ENCODE results near the gene AKR1C1. TPM values are rescaled to one million over a fixed set of nuclear protein-coding genes. Genes with fewer than 3 reads are reported as not detected.
"Not testable (repeated sequence)": the region's sequence is repeated elsewhere in the genome, so short reads cannot be mapped to it uniquely, and the experiment has no call there.

Gene AKR1C1
- total RNA-seq, 4 donors from 2014 or later = 193 to 430 (median 270) TPM

- TF ChIP-seq, protein P1, sequence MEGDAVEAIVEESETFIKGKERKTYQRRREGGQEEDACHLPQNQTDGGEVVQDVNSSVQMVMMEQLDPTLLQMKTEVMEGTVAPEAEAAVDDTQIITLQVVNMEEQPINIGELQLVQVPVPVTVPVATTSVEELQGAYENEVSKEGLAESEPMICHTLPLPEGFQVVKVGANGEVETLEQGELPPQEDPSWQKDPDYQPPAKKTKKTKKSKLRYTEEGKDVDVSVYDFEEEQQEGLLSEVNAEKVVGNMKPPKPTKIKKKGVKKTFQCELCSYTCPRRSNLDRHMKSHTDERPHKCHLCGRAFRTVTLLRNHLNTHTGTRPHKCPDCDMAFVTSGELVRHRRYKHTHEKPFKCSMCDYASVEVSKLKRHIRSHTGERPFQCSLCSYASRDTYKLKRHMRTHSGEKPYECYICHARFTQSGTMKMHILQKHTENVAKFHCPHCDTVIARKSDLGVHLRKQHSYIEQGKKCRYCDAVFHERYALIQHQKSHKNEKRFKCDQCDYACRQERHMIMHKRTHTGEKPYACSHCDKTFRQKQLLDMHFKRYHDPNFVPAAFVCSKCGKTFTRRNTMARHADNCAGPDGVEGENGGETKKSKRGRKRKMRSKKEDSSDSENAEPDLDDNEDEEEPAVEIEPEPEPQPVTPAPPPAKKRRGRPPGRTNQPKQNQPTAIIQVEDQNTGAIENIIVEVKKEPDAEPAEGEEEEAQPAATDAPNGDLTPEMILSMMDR (IDR thresholded peaks at IDR 0.05; ENCODE audit: low read depth) = no peak
These were observed 35.5 kb downstream of the AKR1C1 start for GRCh38 chr10:4998671-4999070.

GRCh38 chr10:5002013-5002727 lies 39.0 kb downstream of the AKR1C1 start:
- TF ChIP-seq, protein P1 (IDR thresholded peaks at IDR 0.05; ENCODE audit: low read depth) = no peak

DNA sequence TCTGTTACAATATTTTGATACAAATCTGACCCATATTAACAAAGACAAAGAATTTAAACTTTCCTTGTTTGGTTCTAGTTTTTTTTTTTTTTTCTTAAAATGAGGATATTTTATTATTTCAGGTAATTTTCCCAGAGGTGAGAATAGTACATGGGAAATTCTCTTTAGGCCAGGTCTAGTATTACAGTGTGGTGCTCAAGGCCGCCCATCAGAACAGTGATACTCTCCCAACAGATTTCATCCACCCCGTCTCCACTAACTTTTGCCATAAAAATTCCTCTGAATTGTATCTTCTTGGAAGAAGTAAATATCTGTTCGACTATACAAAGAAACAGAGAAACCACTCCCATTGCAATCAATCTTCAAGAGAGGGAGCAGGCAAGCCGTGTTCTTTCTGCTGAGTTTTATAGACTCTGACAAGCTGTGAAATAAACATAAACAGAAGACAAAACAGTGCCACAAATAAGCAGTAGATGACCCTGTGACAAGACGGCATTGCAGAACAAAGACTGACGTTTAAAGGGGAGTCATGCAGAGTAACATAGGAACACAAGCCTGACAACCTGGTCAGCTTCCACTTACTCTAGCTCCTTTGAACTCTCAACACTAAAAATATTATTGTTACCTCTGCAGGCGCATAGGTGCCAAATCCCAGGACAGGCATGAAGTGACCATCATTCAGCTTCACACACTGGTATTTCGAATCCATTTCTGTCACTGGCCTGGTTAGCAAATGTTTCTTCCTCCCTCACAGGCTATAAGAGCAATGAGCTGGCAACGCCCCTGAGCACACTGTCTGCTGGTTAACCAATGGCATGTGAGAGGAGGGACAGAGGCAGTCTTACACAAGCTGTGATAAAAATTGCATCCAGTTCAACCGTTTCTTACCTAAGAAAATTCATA lies 40.2 kb downstream of the AKR1C1 start, which contains the start of gene AKR1C2:
TSS of gene AKR1C2 (minus strand) at position 731 of the 903 bp plus-strand sequence. CDS start at position 709, 22 bp downstream.
- TF ChIP-seq, protein P1 (IDR thresholded peaks at IDR 0.05; ENCODE audit: low read depth) = not testable (repeated sequence)

GRCh38 chr10:5012595-5012994 lies 49.4 kb downstream of the AKR1C1 start:
- TF ChIP-seq, protein P1 (IDR thresholded peaks at IDR 0.05; ENCODE audit: low read depth) = no peak

DNA sequence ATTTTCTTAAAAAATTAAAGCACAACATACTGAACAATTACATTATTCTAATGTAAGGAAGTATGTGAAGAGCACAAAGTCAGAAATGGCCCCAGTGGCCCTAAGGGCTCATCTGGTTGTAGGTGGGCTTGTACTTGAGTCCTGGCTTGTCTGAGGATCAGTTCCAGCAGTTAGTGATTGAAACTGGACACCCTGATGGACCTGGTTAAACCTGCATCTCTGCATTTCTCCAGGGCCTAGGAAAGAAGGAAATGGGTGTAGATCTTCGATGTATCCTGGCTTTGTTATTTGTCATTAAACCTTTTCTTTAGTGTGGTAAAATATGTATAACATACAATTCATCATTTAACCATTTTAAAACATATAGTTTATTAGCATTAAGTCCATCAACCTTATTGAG lies 50.2 kb downstream of the AKR1C1 start:
- TF ChIP-seq, protein P1 (IDR thresholded peaks at IDR 0.05; ENCODE audit: low read depth) = no peak

DNA sequence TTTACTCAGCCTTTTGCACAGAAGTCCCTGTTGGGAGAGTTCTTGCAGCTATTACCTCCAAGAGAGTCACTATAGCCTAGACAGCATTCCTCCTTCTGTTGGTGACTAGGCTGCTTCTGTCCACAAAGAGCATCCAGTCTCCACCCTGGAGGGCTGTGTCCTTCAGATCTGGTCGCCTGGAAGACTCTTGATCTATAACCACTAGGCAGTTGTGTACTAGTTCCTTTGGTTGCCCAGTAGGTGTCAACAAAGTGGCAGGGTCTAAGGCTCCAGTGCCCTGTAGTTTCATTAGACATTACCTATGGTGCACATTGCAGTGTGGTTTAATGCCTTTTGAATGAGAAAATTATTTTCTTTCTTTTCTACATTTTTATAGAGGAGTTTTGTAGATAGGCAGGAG lies 51.7 kb downstream of the AKR1C1 start:
- TF ChIP-seq, protein P1 (IDR thresholded peaks at IDR 0.05; ENCODE audit: low read depth) = no peak

DNA sequence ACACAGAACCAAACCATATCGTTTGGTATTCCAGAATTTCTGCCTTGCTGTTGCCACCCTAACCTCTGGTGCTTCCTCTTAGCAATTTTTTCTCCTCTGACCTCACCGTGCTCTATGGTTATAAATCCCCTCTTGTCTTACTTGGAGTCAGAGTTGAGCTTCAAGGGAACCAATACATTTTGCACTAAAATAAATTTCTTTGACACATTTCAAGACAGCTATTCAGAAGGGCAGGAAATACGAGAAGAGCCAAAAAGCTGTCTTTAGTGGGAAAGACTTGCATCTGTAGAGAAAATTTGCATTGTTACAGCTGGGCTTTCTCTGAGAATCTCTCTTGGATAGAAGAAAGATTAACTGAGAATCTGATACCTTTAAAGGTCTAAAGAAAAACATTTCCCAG lies 54.9 kb downstream of the AKR1C1 start:
- TF ChIP-seq, protein P1 (IDR thresholded peaks at IDR 0.05; ENCODE audit: low read depth) = no peak
